HCT116 (cell line): ENCODE measurements around the gene ANKRD37.

Source experiments
- ELF1 ChIP-seq: IDR thresholded peaks from 2 replicates; pipeline ENCODE4 v1.6.1; 2012; ENCODE audit warnings: low read depth, borderline replicate concordance
- EZH2 ChIP-seq: fragments of 200-600 bp; sonication (generic); IDR thresholded peaks from 2 replicates; pipeline ENCODE4 v1.6.1; 2017; ENCODE audit warnings: antibody characterized with exemption, mixed run types
- POLR2A ChIP-seq: IDR thresholded peaks from 2 replicates; pipeline ENCODE4 v1.7.0; 2011; ENCODE audit warnings: borderline replicate concordance; ENCODE audit not compliant: insufficient read depth, insufficient read length; ENCODE audit errors: extremely low read depth
- RAD21 ChIP-seq: IDR thresholded peaks from 2 replicates; pipeline ENCODE4 v1.6.1; 2012; ENCODE audit warnings: low read depth, mild to moderate bottlenecking
- TF ChIP-seq, protein P1 (sequence below): IDR thresholded peaks from 2 replicates; pipeline ENCODE4 v1.6.1; 2012
- TF ChIP-seq, protein P2 (sequence below): IDR thresholded peaks from 2 replicates; pipeline ENCODE4 v1.6.1; 2011; ENCODE audit warnings: mild to moderate bottlenecking, low read length, moderate library complexity; ENCODE audit not compliant: insufficient replicate concordance; ENCODE audit errors: extremely low read depth
- TF ChIP-seq, protein P3 (sequence below), 3 experiments: fragments of 200-600 bp in 1 of 3; sonication (generic) in 1 of 3; IDR thresholded peaks in 2 of 3; conservative IDR thresholded peaks in 1 of 3; 2 replicates each; pipeline ENCODE4 v1.5.1; 2012 to 2017; ENCODE audit warnings: low read depth in 2 of 3, low read length in 2 of 3, antibody characterized with exemption in 1 of 3, borderline replicate concordance in 1 of 3, control low read depth in 1 of 3, mild to moderate bottlenecking in 1 of 3, mixed read lengths in 1 of 3, mixed run types in 1 of 3, moderate library complexity in 1 of 3; ENCODE audit not compliant: insufficient read depth in 1 of 3
- TF ChIP-seq, protein P4 (sequence below): IDR thresholded peaks from 2 replicates; pipeline ENCODE4 v1.6.1; 2012

DNA sequence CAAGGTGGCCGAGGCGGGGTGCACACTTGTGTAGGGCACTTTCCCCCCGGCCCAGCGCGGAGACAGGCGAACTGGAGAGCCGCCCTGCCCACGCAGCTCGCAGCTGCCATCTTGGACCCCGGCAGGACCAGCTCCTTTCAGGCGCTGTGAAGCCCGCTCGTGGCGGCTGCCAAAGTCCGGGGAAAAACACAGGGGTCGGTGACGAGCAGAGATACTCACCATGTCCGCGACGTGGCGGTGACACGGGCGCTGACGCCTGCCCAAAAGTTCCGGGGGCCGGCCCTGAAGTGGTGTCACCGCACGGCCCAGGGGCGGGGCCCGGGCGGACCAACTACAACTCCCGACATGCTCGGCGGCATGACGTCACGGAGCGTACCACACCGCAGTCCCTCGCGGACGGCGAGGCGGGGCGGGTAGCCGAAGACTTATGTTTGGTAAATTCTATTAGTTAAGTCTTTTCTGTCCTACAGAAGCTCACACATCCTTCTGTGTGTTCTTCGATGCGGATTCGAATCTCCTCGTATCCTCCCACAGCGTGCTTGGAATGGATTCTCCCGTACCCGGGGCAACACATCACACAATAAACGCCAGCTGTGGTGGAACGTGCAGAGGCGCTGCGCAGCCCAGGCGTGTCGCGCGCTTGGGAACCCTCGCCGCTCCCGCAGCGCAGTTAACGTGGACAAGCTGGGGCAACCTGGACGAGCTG is 29.2 kb downstream of the ANKRD37 start, which contains the start of gene UFSP2:
- TF ChIP-seq, protein P1, sequence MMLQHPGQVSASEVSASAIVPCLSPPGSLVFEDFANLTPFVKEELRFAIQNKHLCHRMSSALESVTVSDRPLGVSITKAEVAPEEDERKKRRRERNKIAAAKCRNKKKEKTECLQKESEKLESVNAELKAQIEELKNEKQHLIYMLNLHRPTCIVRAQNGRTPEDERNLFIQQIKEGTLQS: no peak
- TF ChIP-seq POLR2A (no peak), EZH2 (no peak), RAD21 (no peak), ELF1 (no peak)
- TF ChIP-seq, protein P2, sequence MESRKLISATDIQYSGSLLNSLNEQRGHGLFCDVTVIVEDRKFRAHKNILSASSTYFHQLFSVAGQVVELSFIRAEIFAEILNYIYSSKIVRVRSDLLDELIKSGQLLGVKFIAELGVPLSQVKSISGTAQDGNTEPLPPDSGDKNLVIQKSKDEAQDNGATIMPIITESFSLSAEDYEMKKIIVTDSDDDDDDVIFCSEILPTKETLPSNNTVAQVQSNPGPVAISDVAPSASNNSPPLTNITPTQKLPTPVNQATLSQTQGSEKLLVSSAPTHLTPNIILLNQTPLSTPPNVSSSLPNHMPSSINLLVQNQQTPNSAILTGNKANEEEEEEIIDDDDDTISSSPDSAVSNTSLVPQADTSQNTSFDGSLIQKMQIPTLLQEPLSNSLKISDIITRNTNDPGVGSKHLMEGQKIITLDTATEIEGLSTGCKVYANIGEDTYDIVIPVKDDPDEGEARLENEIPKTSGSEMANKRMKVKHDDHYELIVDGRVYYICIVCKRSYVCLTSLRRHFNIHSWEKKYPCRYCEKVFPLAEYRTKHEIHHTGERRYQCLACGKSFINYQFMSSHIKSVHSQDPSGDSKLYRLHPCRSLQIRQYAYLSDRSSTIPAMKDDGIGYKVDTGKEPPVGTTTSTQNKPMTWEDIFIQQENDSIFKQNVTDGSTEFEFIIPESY: no peak
- TF ChIP-seq, protein P3, sequence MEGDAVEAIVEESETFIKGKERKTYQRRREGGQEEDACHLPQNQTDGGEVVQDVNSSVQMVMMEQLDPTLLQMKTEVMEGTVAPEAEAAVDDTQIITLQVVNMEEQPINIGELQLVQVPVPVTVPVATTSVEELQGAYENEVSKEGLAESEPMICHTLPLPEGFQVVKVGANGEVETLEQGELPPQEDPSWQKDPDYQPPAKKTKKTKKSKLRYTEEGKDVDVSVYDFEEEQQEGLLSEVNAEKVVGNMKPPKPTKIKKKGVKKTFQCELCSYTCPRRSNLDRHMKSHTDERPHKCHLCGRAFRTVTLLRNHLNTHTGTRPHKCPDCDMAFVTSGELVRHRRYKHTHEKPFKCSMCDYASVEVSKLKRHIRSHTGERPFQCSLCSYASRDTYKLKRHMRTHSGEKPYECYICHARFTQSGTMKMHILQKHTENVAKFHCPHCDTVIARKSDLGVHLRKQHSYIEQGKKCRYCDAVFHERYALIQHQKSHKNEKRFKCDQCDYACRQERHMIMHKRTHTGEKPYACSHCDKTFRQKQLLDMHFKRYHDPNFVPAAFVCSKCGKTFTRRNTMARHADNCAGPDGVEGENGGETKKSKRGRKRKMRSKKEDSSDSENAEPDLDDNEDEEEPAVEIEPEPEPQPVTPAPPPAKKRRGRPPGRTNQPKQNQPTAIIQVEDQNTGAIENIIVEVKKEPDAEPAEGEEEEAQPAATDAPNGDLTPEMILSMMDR (IDR thresholded peaks at IDR 0.05 in 2 of 3, conservative IDR thresholded peaks at IDR 0.05 in 1 of 3; ENCODE audit: borderline replicate concordance in 1 of 3, insufficient read depth in 1 of 3, low read depth in 2 of 3, low read length in 2 of 3): no peak
- TF ChIP-seq, protein P4, sequence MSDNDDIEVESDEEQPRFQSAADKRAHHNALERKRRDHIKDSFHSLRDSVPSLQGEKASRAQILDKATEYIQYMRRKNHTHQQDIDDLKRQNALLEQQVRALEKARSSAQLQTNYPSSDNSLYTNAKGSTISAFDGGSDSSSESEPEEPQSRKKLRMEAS: peak; percentile 93
